ENCODE data around the gene GPR89A.
A peak's percentile ranks its signal among the peaks of the same experiment; 100 is the strongest.
"Not testable (repeated sequence)": the region's sequence is repeated elsewhere in the genome, so short reads cannot be mapped to it uniquely, and the experiment has no call there.

Gene GPR89A

DNA sequence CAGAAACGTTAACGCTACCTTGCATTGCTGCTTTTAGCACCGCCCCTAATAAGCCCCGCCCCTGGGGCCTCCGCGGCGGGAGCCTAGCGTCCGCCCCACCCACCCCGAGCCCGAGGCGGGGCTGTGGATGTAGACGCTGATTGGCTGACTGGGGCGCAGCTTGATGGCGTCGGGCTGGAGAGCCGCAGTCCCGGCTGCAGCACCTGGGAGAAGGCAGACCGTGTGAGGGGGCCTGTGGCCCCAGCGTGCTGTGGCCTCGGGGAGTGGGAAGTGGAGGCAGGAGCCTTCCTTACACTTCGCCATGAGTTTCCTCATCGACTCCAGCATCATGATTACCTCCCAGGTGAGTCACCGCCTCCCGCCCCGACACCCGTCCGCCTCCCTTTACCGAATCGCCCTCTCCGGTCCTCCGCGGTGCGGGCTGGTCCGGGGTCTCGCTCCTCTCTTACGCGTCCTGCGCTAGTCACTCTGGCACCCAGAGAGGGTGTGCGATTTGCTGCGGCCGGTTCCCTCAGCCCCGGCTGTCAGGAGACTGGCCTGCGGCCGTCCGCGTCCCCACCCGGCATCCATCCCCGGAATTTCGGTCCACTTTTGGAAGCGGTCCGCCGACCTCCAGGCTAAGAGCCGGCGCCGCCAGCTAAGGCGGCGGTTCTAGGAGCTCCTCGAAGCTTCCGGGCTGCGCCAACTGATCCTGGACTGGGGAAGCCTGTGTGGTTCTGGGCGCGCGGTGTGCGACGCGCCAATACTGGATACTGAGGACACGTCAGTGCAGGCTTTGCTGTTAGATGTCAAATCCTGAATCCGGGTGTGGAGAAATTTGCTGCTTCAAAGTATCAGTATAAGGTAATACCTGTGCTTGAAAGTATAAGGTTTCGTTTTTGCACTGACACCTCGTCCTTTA is at the start of gene GPR89A:
Gene GPR89A, plus strand, starts transcription at position 156 of the 901 bp plus-strand sequence. Its CDS starts 146 bp downstream, at position 302.
- DNase-seq = peak; percentile 73

DNA sequence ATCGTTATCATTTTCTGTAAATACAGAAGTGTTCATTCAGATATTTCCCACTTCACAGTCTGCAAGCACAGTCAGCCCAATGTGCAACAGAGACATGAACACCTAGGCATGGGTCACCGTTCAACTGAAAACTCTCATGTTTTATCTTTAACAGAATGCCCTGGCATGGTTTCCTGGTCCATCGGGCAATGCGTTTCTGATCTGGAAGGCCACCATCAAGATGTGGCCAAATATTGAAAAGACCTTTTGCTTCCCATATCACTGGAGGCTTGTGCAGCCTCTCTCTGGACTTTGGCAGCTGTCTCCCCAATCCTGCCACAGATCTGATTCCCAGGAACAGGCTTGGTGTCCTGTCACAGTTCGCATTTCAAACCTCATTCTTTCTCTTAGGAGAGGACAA is 21.0 kb upstream of the GPR89A start:
- DNase-seq = not testable (repeated sequence)

DNA sequence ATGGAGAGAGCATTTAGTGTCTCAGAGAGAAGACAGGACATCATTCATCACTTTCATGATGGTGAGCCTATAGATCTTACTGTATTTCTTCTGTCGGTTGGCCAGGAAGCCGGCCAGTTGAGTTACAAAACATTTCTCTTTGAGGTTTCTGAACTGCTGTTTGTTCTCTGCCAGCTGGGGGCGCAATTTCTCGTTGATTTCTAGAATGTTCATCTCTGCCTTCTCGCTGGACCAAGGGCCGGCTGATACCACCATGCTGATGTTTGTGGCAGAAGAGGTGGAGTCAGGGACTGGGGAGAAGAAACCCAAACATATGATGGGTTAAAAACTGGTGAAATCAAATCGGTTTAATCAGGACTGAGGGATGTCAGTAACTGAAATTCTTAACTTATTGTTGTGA is 17.0 kb upstream of the GPR89A start:
- DNase-seq = not testable (repeated sequence)

DNA sequence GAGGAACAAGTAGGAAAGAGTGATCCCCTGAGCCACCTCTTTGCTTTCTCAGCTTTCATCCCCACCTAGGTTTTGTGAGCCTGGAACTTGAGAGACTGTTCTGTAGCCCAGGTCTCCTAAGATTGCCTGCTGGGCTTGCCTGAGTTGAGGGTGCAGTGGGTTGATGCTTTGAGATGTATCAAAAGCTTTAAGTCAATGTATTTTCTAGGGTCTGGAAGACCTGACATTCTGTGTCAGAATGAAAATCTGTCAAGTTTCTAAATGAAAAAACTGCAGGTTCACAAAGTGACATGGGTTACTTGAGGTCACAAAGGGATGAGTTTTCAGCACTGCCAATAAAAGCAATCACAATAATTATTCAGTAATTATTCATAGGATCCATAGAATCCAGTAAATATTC is 15.4 kb upstream of the GPR89A start:
- DNase-seq = not testable (repeated sequence)

DNA sequence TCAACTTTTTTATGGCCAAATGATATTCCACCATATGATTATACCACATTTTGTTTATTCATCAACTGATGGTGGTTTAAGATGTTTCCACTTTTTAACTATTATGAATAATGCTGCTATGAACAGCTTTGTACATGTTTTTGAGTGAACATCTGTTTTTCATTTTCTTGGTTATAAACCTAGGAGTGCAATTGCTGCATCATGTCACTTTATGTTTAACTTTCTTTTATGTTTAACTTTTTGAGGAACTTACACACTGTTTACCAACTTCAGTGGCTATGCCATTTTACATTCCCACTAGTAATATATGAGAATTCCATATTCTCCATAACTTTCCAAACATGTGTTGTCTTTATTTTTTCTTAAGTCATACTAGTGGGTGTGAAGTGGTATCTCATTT is 12.4 kb upstream of the GPR89A start:
- DNase-seq = not testable (repeated sequence)

DNA sequence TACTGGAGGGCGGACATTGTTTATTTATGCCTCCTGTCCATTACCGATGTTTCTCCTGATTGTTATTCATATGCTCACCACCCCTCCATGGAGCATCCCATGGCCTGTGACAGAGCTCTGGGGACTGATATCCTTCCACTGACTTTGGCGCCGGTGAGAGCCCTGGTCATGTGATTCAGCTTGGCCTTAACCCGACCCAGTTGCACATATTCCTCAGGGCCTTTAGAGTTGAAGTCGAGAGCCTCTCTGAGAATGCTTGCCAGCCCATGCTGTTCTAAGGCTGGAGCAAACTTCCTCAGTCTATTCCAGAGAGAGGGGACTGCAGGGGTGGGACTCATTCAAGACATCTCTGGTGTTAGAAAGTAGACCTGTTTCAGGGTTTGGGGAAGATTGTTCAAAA is 11.6 kb upstream of the GPR89A start:
- DNase-seq = not testable (repeated sequence)

DNA sequence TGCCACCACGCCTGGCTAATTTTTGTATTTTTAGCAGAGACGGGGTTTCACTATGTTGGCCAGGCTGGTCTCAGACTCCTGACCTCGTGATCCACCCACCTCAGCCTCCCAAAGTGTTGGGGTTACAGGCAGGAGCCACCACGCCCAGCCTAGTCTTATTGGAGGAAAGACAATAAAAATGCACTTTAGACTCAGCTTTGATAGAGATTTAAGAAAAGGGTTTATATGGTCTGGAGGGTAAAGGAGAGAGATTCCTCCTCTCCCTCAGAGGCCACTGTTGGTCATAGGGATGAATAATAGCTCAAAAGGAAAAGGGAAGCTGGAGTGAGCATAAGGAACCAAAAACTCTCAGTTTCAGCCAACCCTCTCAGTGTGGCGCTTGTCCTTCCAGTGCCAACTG is 8.4 kb upstream of the GPR89A start:
- DNase-seq = not testable (repeated sequence)

DNA sequence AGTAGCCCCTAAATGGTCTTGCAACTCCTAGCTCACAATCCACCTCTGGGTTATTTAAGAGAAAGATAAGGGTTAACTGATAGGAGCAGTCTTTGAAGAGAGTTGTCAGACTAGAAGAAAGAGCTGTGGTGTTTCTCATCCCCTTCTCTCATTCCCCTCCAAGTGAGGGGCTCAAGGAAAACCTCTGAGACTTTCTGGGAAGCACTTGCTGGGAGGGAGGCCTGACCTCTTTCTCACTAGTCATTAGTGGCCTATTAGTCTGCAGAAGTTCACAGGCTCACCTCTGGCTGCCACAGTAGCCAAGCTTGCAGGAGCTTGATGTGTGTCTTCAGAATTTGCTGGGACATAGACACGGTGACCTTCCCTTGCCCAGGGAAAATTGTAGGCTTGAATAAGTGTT is 6.2 kb upstream of the GPR89A start:
- no peak for DNase-seq

DNA sequence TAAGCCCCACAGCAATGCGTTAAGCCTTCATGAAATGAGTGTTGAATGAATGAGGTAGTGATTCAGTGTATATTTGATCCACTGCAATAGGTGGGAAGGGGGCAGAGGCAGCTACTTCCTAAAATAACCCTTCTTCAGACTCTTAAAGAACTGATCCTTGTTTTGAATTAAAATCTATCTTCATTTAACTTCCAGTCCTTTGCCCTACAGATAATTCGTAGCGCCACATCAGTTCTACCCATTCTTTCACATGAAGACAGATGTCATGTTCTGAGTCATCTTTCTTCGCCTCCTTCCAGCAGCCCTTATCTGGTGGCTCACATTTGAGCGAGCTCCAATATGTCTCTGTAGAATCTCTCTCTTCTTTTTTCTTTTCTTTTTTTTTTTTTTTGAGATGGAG is 948 bp upstream of the GPR89A start:
- DNase-seq = not testable (repeated sequence)

DNA sequence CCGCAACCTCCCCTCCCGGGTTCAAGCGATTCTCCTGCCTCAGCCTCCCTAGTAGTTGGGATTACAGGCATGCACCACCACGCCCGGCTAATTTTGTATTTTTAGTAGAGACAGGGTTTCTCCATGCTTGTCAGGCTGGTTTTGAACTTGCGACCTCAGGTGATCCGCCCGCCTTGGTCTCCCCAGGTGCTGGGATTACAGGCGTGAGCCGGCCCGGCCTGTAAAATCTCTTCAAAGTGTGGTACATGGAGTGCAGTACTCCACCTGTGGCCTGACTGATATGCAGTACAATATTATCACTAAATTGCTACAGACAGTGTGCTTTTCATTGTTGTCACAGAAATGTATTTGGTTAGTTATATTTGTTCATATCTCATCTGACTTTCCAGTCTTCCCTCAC is 499 bp upstream of the GPR89A start:
- DNase-seq = not testable (repeated sequence)

DNA sequence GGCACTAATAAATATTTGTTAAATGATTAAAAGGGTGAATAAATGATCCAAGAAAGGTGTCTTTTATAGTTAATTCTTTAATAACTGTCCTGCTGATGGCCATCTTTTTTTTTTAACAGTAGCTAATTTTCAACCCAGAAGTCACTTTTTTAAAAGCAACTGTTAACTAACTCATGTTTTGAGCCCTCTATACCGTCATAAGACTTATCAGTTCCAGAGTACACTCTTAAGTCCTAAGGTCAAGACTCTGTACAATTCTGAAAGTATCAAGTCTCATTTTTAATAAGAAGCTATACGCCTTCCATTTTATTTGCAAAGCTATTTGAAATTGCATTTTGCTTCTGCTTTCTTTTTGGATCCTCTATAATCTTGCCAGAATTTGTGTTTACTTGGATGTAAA is 3.0 kb downstream of the GPR89A start:
- not testable (repeated sequence) for DNase-seq

DNA sequence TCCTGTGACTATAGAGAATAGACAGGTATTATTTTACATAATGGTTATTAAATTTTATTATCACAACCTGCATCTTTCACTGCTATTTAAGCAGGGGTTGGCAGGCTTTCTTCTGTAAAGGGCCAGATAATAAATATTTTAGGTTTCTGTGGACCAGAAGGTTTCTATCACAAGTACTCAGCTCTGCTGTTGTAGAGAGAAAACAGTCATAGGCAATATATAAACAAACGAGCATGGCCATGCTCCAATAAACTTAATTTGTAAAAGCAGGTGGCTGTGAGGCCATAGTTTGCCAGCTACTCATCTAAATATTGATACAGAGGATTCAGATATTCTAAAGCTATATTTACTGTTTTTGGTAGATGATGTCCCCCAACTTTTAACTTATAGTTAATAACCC is 12.3 kb downstream of the GPR89A start:
- not testable (repeated sequence) for DNase-seq

DNA sequence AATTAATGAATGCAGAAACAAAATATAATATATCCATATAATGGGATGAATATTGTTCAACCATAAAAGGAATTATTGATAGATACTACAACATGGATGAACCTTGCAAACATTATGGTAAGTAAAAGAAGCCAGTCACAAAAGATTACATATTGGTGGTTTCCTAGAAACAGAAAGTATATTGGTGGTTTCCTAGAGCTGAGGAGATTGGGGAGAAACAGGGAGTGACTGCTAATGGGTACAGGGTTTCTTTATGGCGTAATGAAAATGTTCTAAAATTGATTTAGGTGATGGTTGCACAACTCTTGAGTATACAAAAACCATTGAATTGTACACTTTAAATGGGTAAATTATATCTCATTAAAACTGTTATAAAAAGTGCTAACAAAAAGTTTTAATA is 14.4 kb downstream of the GPR89A start:
- DNase-seq = not testable (repeated sequence)

DNA sequence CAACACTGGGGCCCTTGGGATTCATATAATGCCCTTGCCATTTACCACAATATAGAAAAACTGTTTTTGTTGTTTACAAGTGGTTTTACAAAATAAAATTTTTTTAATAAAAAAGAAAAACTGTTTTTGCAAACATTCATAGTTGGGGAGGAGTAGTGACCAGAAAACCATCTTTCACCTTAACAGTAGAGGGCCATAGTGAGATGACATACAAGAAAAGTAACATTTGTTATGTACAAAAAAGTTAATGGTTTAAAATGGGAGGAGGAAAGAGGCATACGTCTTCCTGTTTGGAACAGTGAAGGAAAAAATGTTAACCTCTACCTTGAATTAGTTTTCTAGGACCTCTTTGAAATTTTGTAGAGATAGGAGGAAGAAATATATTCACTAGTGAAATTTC is 28.4 kb downstream of the GPR89A start:
- DNase-seq = not testable (repeated sequence)

DNA sequence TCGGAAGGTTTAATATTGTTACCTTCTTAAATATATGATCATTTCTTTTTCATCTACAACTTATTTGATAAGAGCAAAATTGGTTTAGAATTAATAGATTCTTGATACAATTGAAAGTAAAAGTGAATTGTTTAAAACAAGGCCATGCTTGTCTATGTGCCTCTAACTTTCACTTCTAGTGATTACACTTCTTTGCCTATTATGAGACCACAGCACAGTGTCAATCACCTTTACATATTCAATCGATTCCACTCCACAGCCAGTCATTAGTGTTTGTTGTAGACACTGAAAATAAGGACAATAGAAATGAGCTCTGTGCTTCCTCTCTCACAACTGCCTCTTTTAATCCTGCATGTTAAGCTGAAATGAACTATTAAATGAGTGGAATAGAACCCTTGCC is 34.1 kb downstream of the GPR89A start:
- not testable (repeated sequence) for DNase-seq

DNA sequence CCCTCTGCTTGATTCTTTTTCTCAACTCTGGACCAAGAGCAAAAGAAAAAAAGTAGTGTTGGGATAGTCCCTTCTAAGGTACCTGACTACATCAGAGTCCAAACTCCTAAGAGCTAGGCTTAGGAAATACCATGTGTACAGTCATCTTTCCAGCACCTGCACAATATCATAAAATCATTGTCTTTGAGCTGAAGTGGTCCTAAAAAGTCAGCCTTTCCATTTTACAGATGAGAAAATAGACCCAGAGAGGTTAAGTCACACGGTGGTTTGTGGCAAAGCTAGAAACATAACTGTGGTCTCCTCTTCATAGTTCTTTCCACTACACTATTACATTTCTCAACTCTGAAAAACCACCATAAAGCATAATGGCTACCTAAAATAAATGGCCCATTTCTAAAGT is 36.2 kb downstream of the GPR89A start:
- not testable (repeated sequence) for DNase-seq

DNA sequence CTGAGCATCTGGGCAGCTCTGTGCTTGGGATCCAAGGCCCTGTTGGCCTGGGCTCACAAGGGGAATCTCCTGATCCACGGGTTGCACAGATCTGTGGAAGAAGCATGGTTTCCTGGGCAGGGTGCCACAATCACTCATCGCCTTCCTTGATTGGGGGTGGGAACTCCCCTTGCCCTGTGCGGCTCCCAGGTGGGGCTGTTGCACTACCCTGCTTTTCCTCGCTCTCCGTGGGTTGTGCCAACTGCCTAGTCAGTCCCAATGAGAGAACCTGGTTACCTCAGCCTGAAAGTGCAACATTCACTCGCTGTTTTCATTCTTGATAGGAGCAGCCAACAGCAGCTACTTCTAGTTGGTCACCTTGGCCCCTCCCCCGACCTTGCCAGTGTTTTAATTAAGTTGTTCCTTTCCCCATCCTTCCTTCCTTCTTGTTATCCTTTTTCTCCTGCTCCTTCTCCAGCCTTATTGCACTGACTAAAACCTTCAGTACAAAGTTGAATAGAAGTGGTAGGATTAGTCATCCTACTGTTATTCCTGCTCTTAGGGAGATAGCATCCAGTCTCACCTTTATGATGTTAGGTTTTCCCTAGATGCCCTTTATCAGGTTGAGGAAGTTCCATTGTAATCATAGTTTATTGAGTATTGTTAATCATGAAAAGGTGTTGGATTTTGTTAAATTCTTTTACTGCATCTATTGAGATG is 48.6 kb downstream of the GPR89A start:
- DNase-seq = not testable (repeated sequence)

DNA sequence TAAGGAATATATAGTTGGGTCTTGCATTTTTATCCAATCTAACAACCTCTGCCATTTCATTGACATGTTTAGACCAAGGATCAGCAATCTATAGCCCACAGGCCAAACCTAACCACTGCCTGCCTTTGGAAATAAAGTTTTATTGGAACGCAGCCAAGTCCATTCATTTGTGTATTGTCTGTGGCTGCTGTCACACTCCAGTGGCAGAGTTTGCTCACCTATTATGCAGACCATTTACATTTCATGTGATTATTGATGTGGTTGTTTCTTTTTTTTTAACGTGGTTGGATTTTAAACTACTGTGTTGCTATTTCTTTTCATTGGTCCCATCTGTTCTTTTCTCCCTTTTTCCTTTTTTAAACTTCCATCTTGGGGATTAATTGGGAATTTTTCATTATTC is 54.7 kb downstream of the GPR89A start:
- not testable (repeated sequence) for DNase-seq

DNA sequence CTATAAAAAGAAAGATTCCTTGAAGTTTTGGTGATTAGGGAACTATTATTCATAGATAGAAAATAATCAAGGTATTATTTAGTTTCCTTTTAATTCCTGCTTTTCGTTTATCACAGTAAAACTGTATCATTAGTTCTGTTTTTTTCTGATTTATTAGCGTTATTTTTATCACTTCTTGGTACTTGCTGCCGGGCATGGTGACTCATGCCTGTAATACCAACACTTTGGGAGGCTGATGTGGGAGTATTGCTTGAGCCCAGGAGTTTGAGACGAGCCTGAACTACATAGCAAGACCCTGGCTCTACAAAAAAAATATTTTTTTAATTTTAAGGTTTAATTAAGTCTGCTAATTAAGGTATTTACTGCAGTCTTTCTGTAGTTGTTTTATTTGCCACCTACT is 57.2 kb downstream of the GPR89A start:
- not testable (repeated sequence) for DNase-seq

DNA sequence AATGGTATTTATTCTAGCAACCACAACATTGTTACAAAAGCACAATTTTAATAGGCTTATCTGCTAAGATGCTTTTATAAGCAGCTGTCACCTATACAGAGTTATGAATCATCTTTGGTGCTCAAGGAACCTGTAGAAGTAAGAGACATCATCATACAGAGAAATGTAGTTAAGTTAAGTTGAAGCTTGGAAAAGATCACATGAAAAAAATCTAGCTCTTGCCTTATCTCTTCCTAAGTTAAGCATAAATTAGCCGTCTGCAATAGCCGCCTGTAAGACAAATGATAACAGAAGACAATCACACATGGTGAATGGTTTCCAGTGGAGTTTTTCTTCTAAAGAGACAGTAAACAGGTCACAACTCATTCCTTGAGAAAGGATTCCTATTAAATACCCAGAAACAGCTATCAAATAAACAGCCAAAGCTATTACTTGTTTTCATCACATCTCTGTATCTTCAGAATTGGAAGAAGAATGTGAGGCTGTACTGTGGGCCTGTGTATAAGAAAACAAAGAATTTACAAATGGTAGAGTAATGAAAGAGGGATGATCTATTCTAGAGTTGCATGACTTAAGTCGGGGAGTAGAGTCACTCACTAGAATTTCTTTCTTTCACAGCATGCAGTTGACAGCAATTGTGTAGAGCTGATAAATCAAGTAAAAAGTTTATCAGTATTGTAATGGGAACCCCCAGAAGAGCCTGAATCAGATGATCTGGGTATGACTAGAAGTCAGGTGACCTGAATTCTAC is 63.4 kb downstream of the GPR89A start:
- DNase-seq = not testable (repeated sequence)

DNA sequence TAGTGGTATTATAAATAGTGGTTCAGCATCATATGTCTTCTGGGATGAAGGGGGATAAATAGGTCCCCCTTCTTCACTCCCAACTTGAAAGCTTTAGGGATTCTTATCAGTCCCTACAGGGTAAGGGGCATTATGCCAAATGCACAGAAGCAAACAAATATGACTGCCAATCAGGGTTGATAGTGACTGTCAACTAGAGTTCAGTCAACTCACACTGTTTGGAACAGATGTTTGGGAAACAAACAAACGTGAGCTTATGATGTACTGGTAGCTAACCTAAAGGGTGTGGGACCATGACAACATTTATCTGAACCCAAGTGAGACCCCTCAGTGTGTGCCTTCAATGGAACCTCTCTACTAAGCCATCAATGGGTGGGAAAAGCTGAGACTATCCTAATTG is 65.4 kb downstream of the GPR89A start:
- DNase-seq = not testable (repeated sequence)

DNA sequence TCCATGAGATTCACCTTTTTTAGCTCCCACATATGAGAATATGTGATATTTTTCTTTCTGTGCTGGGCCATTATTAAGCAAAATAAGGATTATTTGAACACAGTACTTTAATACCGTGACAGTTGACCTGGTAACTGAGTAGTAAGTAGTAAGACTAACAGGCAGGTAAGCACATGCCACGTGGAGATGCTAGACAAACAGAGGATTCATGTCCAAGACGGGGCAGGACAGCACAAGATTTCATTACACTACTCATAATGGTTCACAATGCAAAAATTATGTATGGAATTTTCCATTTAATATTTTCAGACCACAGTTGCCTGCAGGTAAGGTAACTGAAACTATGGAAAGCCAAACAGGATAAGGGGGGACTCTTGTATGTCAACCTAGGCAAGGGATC is 77.1 kb downstream of the GPR89A start:
- not testable (repeated sequence) for DNase-seq

DNA sequence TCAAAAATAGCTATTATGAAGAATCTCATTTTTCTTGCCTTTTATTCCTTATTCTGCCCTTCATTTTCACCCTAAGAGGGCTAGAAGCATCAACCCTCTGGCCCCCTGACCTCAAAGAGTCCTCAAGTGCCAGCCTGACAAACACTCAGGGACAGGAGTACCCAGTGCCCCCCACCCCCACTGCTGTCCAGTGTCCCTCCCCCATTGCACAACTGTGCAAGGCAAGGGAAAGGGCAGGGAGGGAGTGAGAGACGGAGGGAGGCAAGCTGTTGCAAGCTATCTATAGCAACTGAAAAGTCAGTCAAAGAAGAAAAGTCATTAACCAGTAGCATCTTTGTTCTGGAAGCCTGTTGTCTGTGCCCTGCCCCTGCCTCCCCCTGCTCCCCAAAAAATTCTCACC is 78.3 kb downstream of the GPR89A start:
- DNase-seq = not testable (repeated sequence)

Measured in amniotic stem cell (primary cell).